ENCODE measurements around the gene VAC14.

Gene VAC14

DNA sequence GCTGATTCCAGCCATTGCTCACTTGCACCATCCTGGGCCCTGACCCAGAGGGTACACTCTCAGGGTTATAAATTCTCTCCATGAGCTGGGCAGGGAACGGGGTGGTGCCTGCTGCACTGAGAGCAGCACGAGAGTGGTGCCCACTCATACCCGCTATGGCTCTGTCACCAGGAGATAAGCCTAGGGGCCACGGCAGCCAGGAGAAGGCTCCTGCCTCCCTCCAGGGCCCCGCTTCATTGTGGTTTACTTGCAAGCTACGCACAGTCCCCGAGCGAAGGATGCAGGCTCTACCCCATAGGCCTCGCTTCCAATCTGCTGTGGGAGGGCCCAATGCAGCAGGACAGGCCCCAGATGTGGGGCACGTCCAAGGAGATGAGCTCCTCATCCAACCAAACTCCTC is 48.5 kb downstream of the VAC14 start:
- Histone ChIP-seq H3K36me3 (ENCODE audit: insufficient read depth, low read length) (peaks cover 8% of the 10 kb centered on the region), H3K4me3 (ENCODE audit: low read length) (no peak overlapping the region), H2AFZ (ENCODE audit: low read depth, low read length) (no peak overlapping the region), H3K27me3 (ENCODE audit: insufficient read depth, low read length) (no peaks in the 10 kb centered on the region), H3K4me1 (ENCODE audit: insufficient read depth, low read length) (peaks cover 39% of the 10 kb centered on the region), H3K9me3 (ENCODE audit: low read length) (no peaks in the 10 kb centered on the region)

DNA sequence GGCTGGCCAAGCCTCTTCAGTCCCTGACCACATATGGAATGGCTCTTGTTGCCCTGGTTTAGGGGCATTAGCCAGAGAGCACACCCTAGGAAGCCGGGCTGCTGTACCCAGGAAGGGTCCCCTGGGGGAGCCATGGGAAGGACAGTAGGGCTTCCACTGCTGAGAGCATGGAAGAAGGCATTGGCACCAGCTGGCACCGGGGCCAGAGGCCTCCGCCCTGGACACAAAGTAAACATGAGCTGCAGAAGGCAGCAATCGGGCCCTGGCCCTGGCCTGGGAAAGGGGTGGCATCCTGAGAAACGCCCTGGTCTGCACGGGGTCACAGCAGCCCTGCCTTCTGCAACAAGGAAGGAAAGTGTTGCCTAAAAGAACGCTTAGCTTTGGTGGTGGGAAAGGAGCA is 49.4 kb downstream of the VAC14 start:
- no peak overlapping the region for H2AFZ ChIP-seq (ENCODE audit: low read depth, low read length)
- H3K9me3 ChIP-seq (ENCODE audit: low read length), result no peaks in the 10 kb centered on the region
- no peaks in the 10 kb centered on the region for H3K27me3 ChIP-seq (ENCODE audit: insufficient read depth, low read length)
- peaks cover 39% of the 10 kb centered on the region for H3K4me1 ChIP-seq (ENCODE audit: insufficient read depth, low read length)
- H3K4me3 ChIP-seq (ENCODE audit: low read length), result no peak overlapping the region
- H3K36me3 ChIP-seq (ENCODE audit: insufficient read depth, low read length), result peaks cover 6% of the 10 kb centered on the region

DNA sequence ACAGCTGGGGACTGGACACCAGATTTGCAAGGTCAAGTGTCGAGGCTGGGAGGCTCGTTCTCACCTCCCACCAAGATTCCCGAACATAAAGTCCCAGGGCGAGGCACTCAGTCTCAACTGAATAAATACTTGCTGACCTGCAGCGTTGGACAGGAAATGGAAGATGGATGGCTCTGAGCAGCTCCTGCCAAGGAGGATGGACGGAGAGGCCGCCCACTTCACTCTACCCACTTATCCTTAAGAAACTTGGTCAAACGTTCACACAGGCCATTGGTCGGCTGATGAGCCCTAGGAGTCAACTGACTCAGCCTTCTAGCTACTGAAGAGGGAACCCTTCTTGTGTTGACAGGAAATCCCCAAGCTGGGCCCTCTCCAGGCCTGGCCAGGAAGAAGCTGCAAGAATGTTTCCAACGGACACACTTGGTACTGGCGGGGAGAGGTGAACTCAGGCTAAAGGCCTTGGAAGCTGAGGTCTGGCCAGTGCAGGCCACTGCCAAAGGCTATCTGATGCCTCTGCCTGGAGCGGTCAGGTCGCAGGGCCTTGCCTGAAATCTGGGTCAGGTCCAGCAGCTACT is 50.0 kb downstream of the VAC14 start:
- Histone ChIP-seq H3K4me3 (ENCODE audit: low read length) (no peak overlapping the region), H3K4me1 (ENCODE audit: insufficient read depth, low read length) (peaks cover 39% of the 10 kb centered on the region), H3K9me3 (ENCODE audit: low read length) (no peaks in the 10 kb centered on the region), H3K27me3 (ENCODE audit: insufficient read depth, low read length) (no peaks in the 10 kb centered on the region), H3K36me3 (ENCODE audit: insufficient read depth, low read length) (peaks cover 2% of the 10 kb centered on the region), H2AFZ (ENCODE audit: low read depth, low read length) (no peak overlapping the region)

DNA sequence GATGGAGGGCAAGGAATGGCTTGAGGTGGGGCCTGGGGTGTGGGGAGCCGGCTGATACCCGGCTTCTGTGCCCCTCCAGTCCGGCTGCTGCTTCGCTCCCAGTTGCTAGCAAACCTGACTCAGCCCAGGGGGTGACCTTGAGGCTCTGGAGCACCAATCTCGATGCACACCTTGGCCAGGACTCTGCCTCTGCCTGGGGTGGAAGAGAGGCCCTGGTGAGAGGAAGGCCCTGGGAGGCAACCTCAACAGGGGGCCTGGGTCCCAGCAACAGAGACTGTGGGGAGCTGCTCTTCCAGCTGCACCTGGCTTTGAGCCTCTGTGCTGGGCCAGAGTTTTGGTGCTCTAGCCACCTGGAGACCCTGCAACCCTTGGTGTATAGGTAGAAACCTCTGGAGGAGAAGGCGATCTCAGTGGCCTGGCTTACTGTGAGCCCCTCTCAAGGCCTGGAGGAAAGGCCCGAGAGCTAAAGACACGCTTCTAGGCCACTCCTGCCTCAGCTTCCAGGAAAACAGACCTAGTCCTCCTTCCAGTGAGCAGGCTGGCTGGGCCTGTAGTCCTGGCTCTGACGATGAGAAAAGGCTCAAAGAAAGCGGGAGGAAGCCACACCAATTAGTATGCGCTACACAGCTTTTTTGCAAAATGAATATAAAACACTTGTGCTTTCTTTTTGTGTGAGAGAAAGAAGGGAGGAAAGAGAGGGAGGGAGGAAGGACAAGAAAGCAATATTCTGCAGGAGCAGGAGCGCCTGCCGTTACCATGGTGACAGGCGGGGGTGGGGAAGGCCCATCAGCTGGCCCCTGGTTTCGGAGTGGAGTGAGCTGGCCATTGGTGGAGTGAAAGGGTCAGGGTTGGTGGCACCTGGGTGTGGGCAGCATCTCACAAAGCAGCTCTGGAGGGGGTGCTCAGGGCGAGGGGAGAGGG is 51.0 kb downstream of the VAC14 start:
- H3K36me3 ChIP-seq (ENCODE audit: insufficient read depth, low read length), result peaks cover 2% of the 10 kb centered on the region
- H3K9me3 ChIP-seq (ENCODE audit: low read length), result no peaks in the 10 kb centered on the region
- H2AFZ ChIP-seq (ENCODE audit: low read depth, low read length), result no peak overlapping the region
- H3K4me3 ChIP-seq (ENCODE audit: low read length), result no peak overlapping the region
- H3K27me3 ChIP-seq (ENCODE audit: insufficient read depth, low read length), result no peaks in the 10 kb centered on the region
- H3K4me1 ChIP-seq (ENCODE audit: insufficient read depth, low read length), result peaks cover 39% of the 10 kb centered on the region

DNA sequence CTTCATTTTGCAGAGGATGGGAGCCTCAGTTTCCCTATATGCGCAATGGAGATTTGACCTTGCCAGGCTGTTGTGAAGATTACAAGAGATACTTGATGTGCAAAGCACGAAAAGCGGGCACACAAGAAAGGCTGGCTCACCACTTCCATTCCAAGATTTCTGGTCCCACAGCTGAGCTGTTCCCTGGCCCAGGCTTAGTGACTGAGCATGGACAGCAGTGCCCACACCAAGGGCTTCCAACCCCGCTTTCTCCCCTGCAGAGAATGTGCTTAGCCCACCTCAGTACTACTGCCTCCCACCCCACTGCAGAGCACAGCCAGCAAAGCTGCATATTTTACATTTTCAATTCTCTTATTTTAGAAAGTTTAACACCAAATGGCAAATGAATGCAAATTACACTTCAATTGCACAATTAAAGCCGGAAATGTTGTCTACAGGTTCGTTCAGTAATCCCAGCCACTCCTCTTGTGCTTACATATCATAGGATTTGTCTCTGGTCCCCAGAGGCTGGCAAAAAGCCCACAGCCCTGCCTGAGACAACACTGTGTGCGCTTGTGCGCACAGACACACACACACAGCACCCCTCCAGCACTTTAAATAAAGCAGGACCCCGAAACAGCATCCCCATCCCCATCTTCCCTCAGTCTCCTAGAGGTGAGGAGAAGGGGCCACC is 51.8 kb downstream of the VAC14 start:
- Histone ChIP-seq H3K9me3 (ENCODE audit: low read length) (peaks cover 3% of the 10 kb centered on the region), H2AFZ (ENCODE audit: low read depth, low read length) (no peak overlapping the region), H3K4me3 (ENCODE audit: low read length) (no peak overlapping the region), H3K4me1 (ENCODE audit: insufficient read depth, low read length) (peaks cover 39% of the 10 kb centered on the region), H3K27me3 (ENCODE audit: insufficient read depth, low read length) (no peaks in the 10 kb centered on the region), H3K36me3 (ENCODE audit: insufficient read depth, low read length) (peaks cover 7% of the 10 kb centered on the region)

DNA sequence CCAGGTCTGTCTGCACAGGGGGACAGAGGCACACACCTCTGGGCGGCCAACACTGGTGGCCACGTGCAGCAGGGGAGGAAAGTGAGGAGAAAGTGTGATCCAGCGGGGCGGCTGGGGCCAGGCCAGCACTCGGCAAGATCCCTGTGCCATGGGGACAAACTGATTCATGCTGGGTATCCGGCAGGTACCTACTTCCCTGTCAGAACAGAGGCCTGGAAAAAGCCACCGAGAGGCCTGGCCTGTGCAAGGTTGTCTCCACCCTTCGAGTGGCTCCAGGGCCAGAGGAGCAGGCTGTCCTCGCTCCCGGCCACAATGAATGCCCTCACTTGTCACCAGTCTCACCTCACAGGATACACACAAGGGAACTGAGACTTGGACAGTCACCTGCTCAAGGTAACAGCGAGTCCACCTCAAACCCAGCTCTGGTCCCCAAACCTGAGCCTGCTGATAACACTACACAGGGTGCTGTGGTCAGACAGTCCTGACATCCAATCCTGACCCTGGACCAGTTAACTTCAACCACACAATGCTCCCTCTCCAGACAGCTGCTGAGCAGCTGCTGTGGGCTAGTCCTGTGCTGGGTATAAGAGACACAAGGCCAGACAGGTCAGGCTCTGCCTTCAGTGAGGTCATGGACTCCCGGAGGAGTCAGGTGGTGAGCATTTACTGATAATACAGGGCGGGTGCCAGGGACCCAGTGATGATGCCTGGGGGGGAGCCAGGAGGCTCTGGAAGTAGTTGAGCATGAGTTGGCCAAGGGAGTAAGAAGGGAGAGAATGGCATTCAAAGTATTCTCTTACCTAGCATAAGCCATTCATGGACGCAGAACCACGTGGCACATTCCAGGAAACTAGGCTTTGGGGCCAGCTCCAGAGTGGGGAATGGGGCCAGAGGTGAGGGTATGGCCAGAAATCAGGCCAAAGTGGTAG is 53.0 kb downstream of the VAC14 start:
- Histone ChIP-seq H3K9me3 (ENCODE audit: low read length) (peaks cover 11% of the 10 kb centered on the region), H3K4me3 (ENCODE audit: low read length) (no peak overlapping the region), H2AFZ (ENCODE audit: low read depth, low read length) (no peak overlapping the region), H3K36me3 (ENCODE audit: insufficient read depth, low read length) (peaks cover 15% of the 10 kb centered on the region), H3K4me1 (ENCODE audit: insufficient read depth, low read length) (peaks cover 39% of the 10 kb centered on the region), H3K27me3 (ENCODE audit: insufficient read depth, low read length) (no peaks in the 10 kb centered on the region)

DNA sequence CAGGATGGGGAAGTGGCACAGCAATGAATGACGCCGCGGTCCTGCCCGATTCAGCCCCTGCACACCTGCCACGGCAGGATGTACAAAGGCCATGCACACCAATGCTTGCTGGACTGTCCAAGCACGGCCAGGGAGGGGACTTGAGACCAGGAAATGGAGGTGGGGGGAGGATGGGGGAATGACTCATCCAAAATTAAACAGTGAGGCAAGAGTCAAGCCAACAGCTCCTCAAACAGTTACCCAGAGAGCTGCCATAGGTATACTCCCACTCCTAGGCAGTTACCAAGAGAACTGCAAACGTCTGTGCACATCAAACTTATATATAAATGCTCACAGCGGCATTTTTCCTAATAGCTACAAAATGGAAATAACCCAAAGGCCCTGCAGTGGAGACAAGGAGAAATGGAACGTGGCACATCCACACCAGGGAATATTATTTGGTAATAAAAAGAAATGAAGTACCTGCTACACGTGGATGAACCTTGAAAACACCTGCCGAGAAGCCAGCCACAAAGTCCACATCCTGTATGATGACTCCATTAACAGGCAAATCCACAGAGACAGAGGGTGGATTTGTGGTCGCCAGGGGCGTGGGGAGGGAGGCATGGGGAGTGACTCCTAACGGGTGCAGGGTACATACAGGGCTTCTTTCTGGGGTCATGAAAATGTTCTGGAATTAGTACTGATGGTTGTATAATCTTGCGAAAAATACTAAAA is 54.1 kb downstream of the VAC14 start:
- Histone ChIP-seq H3K4me3 (ENCODE audit: low read length) (no peak overlapping the region), H3K9me3 (ENCODE audit: low read length) (peaks cover 11% of the 10 kb centered on the region), H3K4me1 (ENCODE audit: insufficient read depth, low read length) (peaks cover 39% of the 10 kb centered on the region), H3K27me3 (ENCODE audit: insufficient read depth, low read length) (no peaks in the 10 kb centered on the region), H2AFZ (ENCODE audit: low read depth, low read length) (no peak overlapping the region), H3K36me3 (ENCODE audit: insufficient read depth, low read length) (peaks cover 15% of the 10 kb centered on the region)

DNA sequence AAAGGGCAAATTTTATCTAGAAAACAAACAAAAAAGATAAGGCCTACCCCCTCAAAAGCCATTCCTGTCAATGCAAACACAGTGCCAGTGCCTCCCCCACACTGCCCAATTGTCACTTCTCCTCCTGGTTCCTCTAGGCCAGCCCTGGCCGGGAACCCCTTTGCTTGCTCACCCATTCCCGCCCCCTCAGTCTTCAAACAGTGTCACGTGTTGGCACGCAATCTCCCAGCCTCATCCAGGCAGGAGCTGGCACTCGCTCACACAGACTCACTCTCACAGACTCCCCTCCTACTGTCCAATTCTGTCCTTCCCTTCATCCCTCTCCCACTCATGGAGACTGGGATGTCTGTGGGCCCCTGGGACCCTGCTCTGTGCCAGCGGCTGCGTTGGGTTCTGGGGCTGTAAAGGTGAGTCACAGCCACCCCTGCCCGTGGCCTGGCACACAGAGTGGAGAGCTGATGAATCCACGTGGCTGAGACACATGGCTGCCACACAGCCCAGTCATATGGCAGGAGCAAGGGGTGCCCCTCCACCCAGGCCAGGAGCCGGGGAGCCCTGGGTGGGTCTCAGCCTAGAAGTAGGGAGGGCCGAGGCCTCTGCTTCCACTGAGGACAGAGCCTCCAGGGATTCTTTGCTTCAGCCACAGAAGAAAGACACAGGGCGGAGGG is 54.8 kb downstream of the VAC14 start:
- Histone ChIP-seq H3K9me3 (ENCODE audit: low read length) (peaks cover 11% of the 10 kb centered on the region), H3K36me3 (ENCODE audit: insufficient read depth, low read length) (peaks cover 19% of the 10 kb centered on the region), H3K27me3 (ENCODE audit: insufficient read depth, low read length) (no peaks in the 10 kb centered on the region), H2AFZ (ENCODE audit: low read depth, low read length) (no peak overlapping the region), H3K4me1 (ENCODE audit: insufficient read depth, low read length) (peaks cover 34% of the 10 kb centered on the region), H3K4me3 (ENCODE audit: low read length) (no peak overlapping the region)

DNA sequence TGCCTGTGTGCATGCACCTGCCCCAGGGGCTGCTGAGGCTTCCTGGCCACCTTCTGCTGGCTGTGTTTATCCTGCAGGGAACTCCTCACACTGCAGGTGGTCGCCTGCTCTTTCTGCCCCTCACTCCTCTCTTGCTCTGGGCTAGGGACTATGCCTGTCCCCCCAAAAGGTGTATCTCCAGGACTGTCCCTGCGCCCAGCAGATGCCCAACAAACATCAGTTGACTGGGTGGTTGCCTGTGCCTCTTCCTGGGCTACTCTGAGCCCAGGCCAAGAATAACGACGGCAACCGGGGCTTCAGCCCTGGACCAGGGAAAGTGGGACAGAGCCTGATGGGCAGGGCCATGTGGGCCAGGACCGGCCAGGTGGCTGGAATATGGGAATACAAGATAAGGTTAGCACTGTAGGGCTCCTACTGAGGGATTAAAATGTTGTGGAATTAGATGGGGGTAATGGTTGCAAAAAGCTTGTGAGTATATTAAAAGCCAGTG is 55.4 kb downstream of the VAC14 start:
- Histone ChIP-seq H3K36me3 (ENCODE audit: insufficient read depth, low read length) (peaks cover 21% of the 10 kb centered on the region), H3K9me3 (ENCODE audit: low read length) (peaks cover 11% of the 10 kb centered on the region), H3K4me1 (ENCODE audit: insufficient read depth, low read length) (peaks cover 28% of the 10 kb centered on the region)

DNA sequence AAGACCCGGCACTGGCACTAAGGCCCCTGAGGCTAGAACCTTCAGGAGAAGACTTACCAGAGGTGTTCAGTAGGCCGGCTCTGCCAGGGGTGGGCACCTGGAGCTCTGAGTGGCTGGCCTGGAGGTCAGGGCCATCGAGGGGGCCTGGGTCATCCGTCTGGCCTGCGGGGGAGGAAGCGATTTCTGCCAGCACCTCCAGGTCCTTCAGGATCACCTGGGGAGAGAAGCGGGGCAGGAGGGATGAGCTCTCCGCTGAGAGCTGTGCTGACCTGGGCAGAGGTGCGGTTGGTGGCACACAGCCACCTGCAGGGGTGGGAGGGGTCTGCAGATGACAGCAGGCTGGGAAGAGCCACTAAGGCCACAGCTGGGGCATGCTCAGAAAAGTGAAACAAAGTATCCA is 56.6 kb downstream of the VAC14 start:
- H3K36me3 ChIP-seq (ENCODE audit: insufficient read depth, low read length), result peaks cover 24% of the 10 kb centered on the region
- H3K27me3 ChIP-seq (ENCODE audit: insufficient read depth, low read length), result no peaks in the 10 kb centered on the region
- H3K9me3 ChIP-seq (ENCODE audit: low read length), result peaks cover 11% of the 10 kb centered on the region
- no peak overlapping the region for H3K4me3 ChIP-seq (ENCODE audit: low read length)
- peaks cover 16% of the 10 kb centered on the region for H3K4me1 ChIP-seq (ENCODE audit: insufficient read depth, low read length)
- no peak overlapping the region for H2AFZ ChIP-seq (ENCODE audit: low read depth, low read length)

More for the DNA sequence above, 55.4 kb downstream of the VAC14 start:
- no peak overlapping the region for H3K4me3 ChIP-seq (ENCODE audit: low read length)
- no peaks in the 10 kb centered on the region for H3K27me3 ChIP-seq (ENCODE audit: insufficient read depth, low read length)
- no peak overlapping the region for H2AFZ ChIP-seq (ENCODE audit: low read depth, low read length)

DNA sequence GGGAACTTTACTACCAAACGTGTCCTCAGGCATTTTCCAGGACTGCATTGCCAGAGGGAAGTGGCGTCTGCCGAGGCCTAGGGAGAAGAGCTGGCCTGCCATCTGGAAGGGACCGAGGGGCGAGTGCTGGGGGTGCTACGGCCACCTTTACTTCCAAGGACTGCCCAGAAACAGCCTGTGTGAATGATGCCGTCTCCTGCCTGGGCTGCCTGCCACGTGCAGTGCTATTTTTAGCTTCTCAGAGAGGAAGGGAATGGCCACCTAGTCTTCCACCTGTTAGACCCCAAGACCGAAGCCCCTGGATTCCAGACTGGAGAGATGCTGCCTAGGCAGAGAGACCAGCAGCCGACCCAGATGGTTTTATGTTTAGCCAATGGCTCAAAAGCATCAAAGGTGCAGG is 57.2 kb downstream of the VAC14 start:
- H2AFZ ChIP-seq (ENCODE audit: low read depth, low read length), result no peak overlapping the region
- peaks cover 25% of the 10 kb centered on the region for H3K36me3 ChIP-seq (ENCODE audit: insufficient read depth, low read length)

More for the DNA sequence above, 57.2 kb downstream of the VAC14 start:
- Histone ChIP-seq H3K27me3 (ENCODE audit: insufficient read depth, low read length) (no peaks in the 10 kb centered on the region), H3K4me1 (ENCODE audit: insufficient read depth, low read length) (peaks cover 10% of the 10 kb centered on the region), H3K4me3 (ENCODE audit: low read length) (no peak overlapping the region), H3K9me3 (ENCODE audit: low read length) (peaks cover 11% of the 10 kb centered on the region)
